GM19239 (cell line): ENCODE data around the gene SEPTIN7.

ENCODE experiments used
- DNase-seq: peaks from one replicate; pipeline ENCODE4 v3.0.0; 2011; ENCODE audit warnings: low spot score; ENCODE audit not compliant: insufficient read length
- FAIRE-seq: peaks from 2 replicates; lab custom pipeline; 2011; peaks lifted over from hg19 to GRCh38; lab: Jason Lieb, UNC

SEPTIN7 gene

DNA sequence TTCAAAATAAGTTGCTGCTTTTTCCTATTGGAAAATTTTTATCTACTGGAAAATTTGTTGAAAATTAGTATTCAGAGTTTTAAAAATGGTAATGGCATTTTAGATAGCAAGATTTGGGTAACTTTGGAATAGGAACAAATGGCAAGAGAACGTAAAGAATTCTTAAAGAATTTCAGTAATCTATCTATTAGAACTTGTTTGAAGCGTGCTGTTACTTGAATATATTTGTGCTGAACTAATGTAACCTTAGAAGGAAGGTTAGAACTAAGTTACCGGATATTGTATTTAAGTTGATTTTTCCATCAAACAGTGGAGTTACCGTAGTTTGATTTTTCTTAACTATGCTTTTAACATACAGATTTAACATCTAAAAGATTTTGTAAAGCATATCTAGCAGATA is 25.9 kb downstream of the SEPTIN7 start:
- DNase-seq, result no peak
- no peak for FAIRE-seq

DNA sequence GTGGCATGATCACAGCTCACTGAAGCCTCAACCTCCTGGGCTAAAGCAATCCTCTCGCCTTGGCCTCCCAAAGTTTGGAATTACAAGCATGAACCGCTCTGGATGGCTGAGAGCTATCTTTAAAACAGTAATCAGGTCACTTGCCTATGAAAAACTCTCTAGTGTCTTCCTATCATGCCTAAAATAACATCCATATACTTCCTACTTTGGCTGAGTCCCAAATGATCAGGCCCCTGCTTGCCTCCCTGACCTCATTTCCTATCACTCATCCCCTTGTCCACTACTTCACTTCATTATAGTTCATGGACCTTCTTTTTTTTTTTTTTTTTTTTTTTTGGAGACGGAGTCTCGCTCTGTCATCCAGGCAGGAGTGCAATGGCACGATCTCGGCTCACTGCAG is 28.0 kb downstream of the SEPTIN7 start:
- DNase-seq (no peak), FAIRE-seq (no peak)

DNA sequence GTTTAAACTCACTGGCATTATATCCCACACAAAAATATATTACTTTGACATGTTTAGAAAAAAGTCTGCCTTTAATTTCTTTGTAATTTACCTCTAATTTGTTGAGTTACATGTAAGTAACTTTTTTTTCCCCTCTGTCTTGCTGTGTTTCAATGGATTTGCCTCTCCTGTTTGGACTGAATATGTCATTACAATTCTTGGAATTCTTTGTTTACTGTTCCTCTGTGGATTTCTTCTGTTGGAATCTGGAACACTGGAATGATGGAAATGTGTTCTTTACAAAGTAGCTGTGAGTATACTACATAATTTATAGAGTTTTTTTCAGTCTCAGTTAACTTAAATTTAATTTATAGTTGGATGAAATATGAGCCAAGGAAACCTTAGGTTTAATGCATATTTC is 30.4 kb downstream of the SEPTIN7 start:
- no peak for FAIRE-seq

DNA sequence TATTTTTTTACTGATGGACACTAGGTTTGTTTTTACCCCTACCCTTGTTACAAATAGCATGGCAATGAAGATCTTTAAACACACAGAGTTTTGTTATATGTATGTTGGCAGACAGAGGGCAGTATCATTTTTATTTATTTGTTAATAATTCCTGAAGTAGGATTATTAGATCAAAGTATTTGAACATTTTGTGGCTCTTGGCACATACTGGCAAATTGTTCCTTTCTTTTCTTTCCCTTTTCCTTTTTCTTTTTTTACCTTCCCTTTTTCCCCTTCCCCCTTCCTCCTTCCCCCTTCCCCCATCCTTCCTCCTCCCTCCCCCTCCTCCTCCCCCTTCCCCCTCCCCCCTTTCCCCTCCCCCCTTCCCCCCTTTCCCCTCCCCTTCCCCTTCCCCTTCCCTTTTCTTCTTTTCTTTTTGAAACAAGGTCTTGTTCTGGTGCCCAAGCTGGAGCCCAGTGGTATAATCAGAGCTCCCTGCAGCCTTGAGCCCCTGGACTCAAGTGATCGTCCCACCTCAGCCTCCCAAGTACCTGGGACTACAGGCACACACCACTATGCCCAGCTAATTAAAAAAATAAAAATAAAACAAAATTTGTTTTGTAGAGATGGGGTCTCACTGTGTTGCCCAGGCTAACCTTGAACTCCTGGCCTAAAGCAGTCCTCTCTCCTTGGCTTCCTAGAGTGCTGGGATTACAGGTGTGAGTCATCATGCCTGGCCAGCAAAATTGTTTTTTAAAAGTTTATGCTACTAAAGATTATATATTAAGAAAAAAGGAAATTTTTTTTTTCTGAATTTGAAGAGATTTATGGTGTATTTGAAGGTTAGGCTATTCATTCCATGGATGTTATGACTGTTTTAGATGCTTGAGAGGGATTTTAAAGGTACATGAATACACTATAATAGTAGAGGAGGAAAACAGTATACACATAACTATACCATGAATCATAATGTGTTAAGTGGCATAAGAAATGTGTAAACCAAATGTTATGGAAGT is 39.3 kb downstream of the SEPTIN7 start:
- FAIRE-seq (no peak), DNase-seq (no peak)

More for the DNA sequence above, 30.4 kb downstream of the SEPTIN7 start:
- DNase-seq, result no peak

DNA sequence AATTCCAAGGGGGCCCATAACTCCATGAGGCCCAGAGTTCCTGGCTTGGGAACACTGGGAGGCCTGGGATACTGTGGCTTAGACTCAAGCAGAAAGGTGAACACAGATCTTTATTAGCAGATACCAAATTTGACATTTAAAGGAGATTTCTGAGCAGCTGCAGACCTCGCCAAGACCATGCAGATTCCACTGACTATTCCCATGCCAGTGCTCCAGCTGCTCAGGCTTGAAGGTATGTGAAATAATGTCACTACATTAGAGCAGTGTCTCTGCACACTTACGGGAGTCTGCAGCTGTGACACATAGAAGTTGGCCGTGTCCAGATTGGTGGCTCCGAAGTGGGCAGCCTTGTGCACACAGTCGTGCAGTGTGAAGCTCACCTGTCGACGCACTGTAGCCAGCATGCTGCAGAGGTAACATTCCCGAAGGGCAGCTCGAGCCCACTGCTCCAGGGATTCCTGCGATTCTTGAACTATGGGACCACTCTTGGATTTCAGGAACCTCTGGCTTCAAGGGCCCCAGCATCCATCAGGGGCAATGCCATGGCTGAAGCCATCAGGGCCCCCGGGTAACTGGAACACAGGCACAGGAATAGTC is 46.1 kb downstream of the SEPTIN7 start:
- no peak for FAIRE-seq
- DNase-seq, result no peak

DNA sequence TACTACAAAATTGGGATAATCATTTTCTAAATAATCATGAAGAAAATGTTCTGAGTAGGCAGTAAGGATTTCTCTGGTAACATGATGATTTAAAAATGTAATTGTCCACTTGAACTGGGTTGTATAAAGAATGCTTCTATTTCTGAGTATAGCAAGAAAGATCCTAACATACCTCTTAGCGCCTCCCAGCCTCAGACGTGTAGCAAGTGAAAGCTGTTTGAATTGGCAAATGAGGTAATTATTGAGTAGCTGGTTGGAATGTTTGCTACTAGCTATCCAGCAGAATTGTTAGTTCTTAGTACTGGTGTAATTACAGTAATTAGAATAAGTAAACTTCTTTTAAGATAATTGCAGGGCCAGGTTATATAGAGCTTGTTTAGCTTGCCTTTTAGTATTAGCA is 47.9 kb downstream of the SEPTIN7 start:
- FAIRE-seq, result no peak
- DNase-seq, result no peak

DNA sequence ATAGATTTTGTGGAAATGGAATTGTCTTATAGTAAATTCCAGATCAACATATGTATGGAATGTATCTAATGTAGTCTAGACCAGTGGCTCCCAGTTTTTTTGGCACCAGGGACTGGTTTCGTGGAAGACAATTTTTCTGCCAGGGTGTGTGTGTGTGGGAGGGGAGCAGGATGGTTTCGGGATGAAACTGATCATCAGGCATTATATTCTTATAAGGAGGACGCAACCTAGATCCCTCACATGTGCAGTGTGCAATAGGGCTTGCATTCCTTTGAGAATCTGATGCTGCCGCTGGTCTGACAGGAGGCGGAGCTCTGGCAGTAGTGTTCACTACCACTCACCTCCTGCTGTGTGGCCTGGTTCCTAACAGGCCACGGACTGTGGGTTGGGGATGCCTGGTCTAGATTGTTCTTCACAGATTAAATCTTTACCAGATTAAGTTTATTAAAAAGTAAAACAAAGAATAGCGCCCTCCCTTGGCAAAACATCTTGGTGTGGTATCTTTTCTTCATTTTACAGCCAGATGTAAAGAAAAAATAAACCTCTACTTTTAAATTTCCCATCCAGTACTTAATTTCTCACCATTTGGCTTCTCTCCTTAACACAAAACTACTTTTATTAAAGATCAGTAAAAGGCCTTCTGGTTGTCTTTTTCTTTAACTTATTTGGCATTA is 48.4 kb downstream of the SEPTIN7 start:
- FAIRE-seq (no peak), DNase-seq (no peak)

DNA sequence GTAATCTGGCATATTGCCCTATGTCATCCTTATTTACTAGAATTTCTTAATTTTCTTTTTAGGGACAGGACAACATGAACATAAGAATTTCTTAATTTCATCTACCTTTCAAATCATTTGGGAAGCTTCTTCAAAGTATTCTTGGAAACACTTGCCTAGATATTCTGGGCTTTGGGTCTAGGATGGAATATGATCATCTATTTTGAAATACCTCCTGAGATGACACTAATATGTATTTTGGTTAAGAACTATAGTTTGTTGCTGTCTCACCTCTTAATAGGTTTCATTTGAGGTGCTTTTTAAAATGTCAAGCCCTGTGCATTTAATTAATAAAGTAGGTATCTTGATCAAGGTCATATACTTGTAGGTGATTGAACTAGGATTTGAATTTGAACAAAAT is 49.1 kb downstream of the SEPTIN7 start:
- FAIRE-seq (no peak), DNase-seq (no peak)
